GM18508 (cell line): ENCODE measurements around the gene RXFP4.
"Not testable (repeated sequence)": the region's sequence is repeated elsewhere in the genome, so short reads cannot be mapped to it uniquely, and the experiment has no call there.

Source experiments
- ATAC-seq: cut with Tn5 transposase; IDR thresholded peaks from one replicate; pipeline ENCODE4 v1.9.1; 2021; ENCODE audit warnings: moderate number of reproducible peaks; ENCODE audit not compliant: insufficient read depth, unreplicated experiment

Gene RXFP4

DNA sequence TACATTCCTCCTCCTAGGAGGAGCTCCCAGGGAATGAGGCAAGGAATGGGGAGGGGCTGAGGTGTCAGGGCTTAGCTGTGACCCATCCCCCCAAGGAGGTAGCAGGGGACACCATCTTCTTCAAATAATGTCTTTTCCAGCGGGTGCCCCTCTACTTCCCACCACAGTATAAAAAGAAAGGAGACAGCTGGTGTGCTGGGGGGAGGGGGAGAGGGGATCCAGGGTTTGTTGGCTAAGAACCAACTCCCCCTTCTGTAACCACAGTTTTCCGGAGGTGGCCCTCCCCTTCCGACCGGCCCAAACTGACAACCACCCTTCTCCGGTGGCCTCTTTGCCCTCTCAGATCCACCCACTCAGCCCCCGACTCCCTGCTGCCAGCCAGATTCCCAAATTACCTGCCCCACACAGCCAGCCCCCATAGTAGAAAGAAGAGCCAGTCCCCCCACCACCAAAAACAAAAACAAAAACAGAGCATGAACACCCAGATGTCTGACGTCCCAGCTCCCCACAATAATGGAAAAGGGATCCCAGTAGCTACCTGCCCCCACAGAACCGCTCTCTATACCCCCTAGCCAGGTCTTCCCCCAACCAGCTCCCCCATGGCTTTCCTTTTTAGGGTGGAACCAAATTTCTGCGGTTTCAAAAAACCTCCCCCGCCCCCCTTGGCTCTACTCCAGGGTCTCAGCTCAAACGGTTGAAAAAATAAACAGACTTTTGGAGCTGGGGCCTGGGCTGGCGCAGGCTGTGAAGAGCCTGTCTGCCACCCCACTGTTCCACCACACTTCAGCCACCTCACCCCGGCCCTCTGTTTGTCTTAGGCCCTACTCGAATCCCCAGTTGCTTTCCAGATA is 34.8 kb downstream of the RXFP4 start:
- no peak for ATAC-seq

DNA sequence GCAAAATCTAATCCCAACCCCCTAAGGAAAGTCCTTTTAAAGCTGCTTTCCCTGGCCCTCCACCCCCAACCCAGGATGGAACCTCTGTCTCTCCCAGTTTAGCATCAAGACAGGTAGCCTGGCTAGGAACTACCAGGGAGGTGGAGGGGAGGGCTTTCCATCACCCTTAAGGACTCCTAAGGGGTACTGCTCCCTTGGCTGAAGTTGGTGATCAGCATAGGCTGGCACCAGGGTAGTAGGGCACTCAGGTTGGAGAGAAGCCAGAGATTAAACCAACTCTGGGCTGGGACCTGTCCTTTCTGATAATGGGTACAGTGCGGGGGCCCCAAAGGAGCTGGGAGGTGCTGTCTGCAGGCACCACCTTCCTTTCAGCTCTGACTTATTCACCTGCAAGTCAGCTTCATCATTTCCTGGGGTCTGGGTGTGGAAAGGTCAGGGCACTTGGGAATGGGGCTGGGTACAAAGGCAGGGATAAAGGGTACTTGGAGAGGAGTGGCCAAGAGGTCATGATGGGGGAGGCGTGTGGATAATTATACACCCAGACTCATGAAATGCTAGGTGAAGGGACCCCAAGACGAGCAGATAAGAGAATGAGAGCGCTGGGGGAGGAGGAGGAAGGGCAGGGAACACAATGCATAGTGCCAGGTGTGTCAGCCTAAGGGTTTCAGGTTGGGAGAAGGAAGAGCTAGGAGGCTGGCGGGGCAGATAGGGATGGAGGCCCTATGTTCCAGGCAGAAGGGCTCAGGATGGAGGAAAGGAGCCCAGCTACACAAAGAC is 35.7 kb downstream of the RXFP4 start:
- ATAC-seq = no peak

DNA sequence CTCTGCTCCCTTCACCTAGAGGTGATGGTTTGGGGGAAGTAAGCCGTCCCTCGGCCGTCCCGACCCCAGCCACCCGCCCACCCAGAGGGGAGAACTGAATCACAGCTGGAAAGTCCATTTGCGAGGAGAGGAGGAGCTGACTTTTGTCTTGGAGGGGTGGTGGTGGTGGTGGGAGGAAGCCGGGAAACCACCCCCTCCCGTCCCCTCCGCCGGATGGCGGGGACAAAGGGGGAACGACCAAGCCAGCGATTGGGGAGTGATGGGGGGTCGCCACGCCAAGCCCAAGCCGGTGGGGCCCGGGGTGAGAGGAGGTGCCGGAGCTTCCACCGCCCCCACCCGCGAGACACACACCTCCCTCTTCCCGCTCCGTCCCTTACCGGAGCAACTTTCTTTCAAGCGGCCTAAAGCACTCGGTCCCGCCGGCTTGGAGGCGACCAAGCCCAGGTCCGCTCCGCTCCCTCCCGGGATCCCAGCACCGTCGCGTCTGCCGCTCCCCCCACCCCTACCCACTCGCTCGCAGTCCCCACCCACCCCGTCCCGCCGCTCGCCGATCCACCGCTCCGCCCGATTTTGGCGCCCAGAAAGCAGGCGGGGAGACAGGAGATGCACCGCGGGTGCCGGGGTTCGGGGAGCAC is 36.4 kb downstream of the RXFP4 start:
- ATAC-seq = no peak

DNA sequence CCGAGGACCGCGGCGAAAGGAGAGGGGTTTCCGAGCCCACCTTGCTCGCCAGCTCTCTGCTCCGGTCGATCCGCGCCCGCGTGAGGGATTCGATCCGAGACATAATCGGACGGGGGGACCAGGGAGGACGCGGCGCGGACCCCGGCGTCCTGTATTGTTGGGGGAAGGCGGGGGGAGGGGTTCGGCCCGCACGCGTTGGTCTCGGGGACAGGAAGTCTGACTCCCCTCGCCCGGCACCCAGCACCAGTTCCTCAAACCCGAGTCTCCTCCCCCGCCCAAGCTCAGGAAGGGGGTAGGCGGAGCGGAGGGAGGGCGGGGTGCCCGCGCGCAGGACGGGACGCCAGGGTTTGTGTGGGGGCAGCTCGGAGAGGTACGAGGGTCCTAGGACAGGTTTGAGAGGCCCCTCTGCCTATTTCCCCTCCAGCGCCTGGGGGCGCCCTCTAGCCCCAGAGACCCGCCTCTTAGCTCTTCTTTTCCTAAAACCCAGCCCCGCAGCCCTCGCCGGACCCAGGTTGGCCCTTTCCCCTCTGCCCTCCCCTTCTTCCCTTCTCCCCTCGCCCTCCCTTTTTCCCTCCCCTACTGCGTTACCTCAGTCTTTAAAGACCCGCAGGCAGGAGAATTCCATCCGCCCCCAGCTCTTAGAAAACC is 37.0 kb downstream of the RXFP4 start, which contains the start of gene ARHGEF2:
ARHGEF2 (minus strand) TSS at position 223 of the 648 bp plus-strand sequence; CDS start at position 103, 120 bp downstream.
- ATAC-seq = no peak

- ATAC-seq = no peak
Observed at GRCh38 chr1:155978973-155979429, 37.6 kb downstream of the RXFP4 start.

GRCh38 chr1:155979597-155980343 is 38.3 kb downstream of the RXFP4 start:
- ATAC-seq = no peak

GRCh38 chr1:155981266-155982088 is 40.0 kb downstream of the RXFP4 start:
- ATAC-seq = no peak

- no peak for ATAC-seq
Observed at GRCh38 chr1:155982106-155982505, 40.7 kb downstream of the RXFP4 start.

DNA sequence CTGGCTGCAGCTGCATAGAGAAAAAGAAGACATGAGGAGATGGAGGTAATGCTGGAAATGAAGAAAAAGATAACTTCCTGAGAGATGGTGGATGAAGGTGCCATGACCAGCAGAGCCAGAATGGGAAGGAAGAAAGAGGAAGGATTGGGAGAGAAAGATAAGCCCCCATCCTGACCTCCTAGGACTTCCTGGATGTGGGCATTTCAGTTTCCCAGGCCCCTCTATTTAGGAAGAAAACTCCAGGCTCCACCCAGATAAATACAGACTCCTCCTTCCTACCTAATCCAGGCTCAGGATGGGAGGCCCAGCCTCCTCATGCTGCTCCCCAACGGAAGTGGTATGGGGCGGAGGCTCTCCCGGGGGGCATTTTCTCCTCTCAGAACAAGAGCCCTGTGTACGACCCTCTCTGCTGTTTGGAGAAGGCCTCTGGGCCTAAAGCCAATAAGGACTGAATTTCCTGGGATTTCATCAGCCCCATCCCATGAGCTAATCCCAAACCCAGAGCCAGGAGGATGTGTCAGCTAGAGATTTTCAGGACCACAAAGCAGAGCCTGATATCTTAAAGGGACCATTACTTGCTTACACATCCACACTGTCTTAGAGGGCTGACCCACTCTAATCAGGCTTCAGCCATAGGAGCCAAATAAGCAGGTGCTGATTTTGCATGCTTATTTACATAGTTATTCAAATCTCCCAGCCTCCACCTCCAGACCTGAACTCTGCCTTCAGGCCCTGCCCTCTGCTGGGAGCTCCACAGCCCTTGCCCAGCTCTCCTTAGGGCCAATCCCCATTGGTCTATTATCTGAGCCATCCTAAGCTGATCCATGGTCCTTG is 42.0 kb downstream of the RXFP4 start:
- no peak for ATAC-seq

- no peak for ATAC-seq
Observed at GRCh38 chr1:155984341-155984740, 42.9 kb downstream of the RXFP4 start.

- not testable (repeated sequence) for ATAC-seq
Observed at GRCh38 chr1:155984903-155985645, 43.6 kb downstream of the RXFP4 start.

DNA sequence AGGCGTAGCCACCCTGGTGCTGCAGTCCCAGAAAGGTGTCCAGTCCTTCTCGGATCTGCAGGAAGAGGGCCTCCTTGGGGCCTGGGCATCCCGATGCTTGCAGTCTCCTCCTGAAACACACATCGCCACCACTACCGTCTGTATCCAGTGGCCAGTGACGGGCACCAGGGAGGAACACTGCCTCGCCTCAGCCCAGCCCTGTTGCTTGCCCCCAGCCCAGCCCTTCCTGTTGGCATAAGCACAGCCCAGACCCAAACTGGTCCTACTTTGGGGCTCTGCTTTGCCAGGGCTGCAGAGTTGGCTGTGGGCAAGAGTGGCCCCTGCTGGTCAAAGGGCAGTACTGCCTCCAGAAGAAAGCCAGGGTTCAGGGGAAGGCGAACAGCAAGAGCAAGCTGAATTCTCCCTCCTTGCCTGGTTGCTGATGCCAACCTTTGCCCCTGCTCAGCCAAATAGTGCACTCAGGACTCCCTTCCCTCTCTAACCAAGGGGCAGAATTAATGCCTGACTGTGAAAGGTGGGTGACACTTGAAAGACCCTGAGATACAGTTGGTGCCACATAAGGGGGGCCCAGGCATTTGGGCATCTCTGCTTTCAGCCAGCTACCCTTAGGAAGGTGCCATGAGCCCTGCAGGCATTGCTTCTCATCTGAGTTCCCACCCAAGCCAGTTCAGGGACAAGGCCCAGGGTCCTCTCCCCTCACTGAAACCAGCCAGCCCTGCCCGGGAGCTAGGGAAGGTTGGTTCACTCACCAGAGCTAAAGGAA is 48.0 kb downstream of the RXFP4 start:
- no peak for ATAC-seq

- no peak for ATAC-seq
Observed at GRCh38 chr1:155990005-155990739, 48.7 kb downstream of the RXFP4 start.
